Trophoblast cell (in vitro differentiated cells and primary cell): ENCODE results near the gene HAUS7.

Source experiments
- DNase-seq, 2 donors: peaks; one replicate each; pipeline ENCODE4 v3.0.0-alpha.2; 2016
- H2AFZ ChIP-seq: 2 replicates; pipeline ENCODE4 v1.6.1; 2013; ENCODE audit warnings: low read length, moderate library complexity, mild to moderate bottlenecking; ENCODE audit not compliant: insufficient read depth, poor library complexity
- H2AK5ac ChIP-seq: 2 replicates; pipeline ENCODE4 v1.6.1; 2013; ENCODE audit warnings: mild to moderate bottlenecking, low read length
- H2BK120ac ChIP-seq: 2 replicates; pipeline ENCODE4 v1.6.1; 2013; ENCODE audit warnings: low read length, mild to moderate bottlenecking, moderate library complexity; ENCODE audit not compliant: insufficient read depth, poor library complexity
- H2BK12ac ChIP-seq: 2 replicates; pipeline ENCODE4 v1.6.1; 2013; ENCODE audit warnings: mild to moderate bottlenecking, low read length, moderate library complexity
- H2BK5ac ChIP-seq: 2 replicates; pipeline ENCODE4 v1.6.1; 2013; ENCODE audit warnings: low read length, low read depth, moderate library complexity, mild to moderate bottlenecking; ENCODE audit not compliant: poor library complexity
- H3K14ac ChIP-seq: 2 replicates; pipeline ENCODE4 v1.6.1; 2013; ENCODE audit warnings: mild to moderate bottlenecking, low read length
- H3K18ac ChIP-seq: 2 replicates; pipeline ENCODE4 v1.6.1; 2013; ENCODE audit warnings: mild to moderate bottlenecking, low read length
- H3K23ac ChIP-seq: 2 replicates; pipeline ENCODE4 v1.6.1; 2013; ENCODE audit warnings: low read length
- H3K27ac ChIP-seq: 2 replicates; pipeline ENCODE4 v1.5.1; 2013; ENCODE audit warnings: low read depth, mild to moderate bottlenecking, inconsistent platforms, low read length, moderate library complexity
- H3K27me3 ChIP-seq: 2 replicates; pipeline ENCODE4 v1.6.1; 2013; ENCODE audit warnings: inconsistent platforms, mild to moderate bottlenecking, low read length, moderate library complexity; ENCODE audit not compliant: insufficient read depth
- H3K36me3 ChIP-seq, 2 experiments: 1 replicate in 1 of 2; 2 replicates in 1 of 2; pipeline ENCODE4 v1.6.1; 2013; ENCODE audit warnings: low read length in 2 of 2, mild to moderate bottlenecking in 2 of 2, moderate library complexity in 1 of 2; ENCODE audit not compliant: insufficient read depth in 2 of 2, control insufficient read depth in 1 of 2
- H3K4ac ChIP-seq: 2 replicates; pipeline ENCODE4 v1.6.1; 2013; ENCODE audit warnings: low read depth, mild to moderate bottlenecking, low read length, moderate library complexity
- H3K4me1 ChIP-seq, 2 experiments: 1 replicate in 1 of 2; 2 replicates in 1 of 2; pipeline ENCODE4 v1.6.1; 2013; ENCODE audit warnings: low read length in 2 of 2, mild to moderate bottlenecking in 2 of 2, moderate library complexity in 1 of 2; ENCODE audit not compliant: insufficient read depth in 2 of 2, control insufficient read depth in 1 of 2
- H3K4me2 ChIP-seq: 2 replicates; pipeline ENCODE4 v1.6.1; 2013; ENCODE audit warnings: inconsistent platforms, mild to moderate bottlenecking, low read length, moderate library complexity
- H3K4me3 ChIP-seq: 2 replicates; pipeline ENCODE4 v1.5.1; 2013; ENCODE audit warnings: mild to moderate bottlenecking, low read depth, low read length, inconsistent platforms
- H3K79me1 ChIP-seq: one replicate; pipeline ENCODE4 v1.6.1; 2013; ENCODE audit warnings: low read length
- H3K79me2 ChIP-seq: 2 replicates; pipeline ENCODE4 v1.6.1; 2013; ENCODE audit warnings: low read length, mild to moderate bottlenecking; ENCODE audit not compliant: control insufficient read depth, insufficient read depth, poor library complexity
- H3K9ac ChIP-seq: 2 replicates; pipeline ENCODE4 v1.6.1; 2013; ENCODE audit warnings: mild to moderate bottlenecking, low read length
- H3K9me3 ChIP-seq: 2 replicates; pipeline ENCODE4 v1.6.1; 2013; ENCODE audit warnings: low read depth, mild to moderate bottlenecking, control low read depth, inconsistent platforms, low read length; ENCODE audit not compliant: insufficient read depth
- H4K12ac ChIP-seq: 2 replicates; pipeline ENCODE4 v1.6.1; 2013; ENCODE audit warnings: low read depth, mild to moderate bottlenecking, low read length, moderate library complexity
- H4K8ac ChIP-seq: 2 replicates; pipeline ENCODE4 v1.6.1; 2013; ENCODE audit warnings: low read depth, mild to moderate bottlenecking, low read length, moderate library complexity
- H4K91ac ChIP-seq: one replicate; pipeline ENCODE4 v1.6.1; 2013; ENCODE audit warnings: low read depth, mild to moderate bottlenecking, low read length, moderate library complexity
- WGBS: extraction: QIAGEN DNeasy Blood & Tissue Kit; methylation state at CpG from one replicate; pipeline ENCODE4 v1.1.7; 2013; ENCODE audit warnings: missing lambda C conversion rate; ENCODE audit not compliant: insufficient read length, insufficient coverage; ENCODE audit errors: extremely low coverage; 5-methylcytosine and 5-hydroxymethylcytosine counted together

Gene HAUS7

DNA sequence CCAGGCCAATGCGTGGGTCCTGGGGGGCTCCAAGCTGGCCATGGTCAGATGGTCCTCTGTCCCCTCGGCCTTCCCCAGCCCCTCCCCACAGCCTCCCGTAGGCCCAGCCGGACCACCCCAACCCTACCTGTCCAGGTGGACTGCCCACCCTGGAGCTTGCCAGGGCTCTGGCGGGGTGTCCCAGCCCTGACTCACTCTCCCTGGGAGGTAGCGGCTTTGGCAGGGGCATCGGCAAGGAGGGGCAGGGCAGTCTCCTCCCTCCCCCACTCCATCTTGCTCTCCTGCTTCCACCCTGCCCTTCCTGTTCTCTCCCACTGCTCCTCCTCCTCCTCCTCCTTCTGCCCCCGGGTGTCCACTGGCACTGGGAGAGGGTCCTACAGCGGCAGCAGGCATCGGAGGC, 31.8 kb upstream of the HAUS7 start:
- no peak overlapping the region for H3K9ac ChIP-seq
- H3K27me3 ChIP-seq: no peaks in the 10 kb centered on the region
- H3K4ac ChIP-seq: no peak overlapping the region
- DNase-seq: no peak
- H3K36me3 ChIP-seq: no peaks in the 10 kb centered on the region
- H3K9me3 ChIP-seq: peaks cover 1% of the 10 kb centered on the region
- H3K4me2 ChIP-seq: no peak overlapping the region
- no peak overlapping the region for H3K14ac ChIP-seq
- no peak overlapping the region for H2BK5ac ChIP-seq
- no peak overlapping the region for H4K12ac ChIP-seq
- H3K4me1 ChIP-seq: no peaks in the 10 kb centered on the region
- no peak overlapping the region for H3K4me3 ChIP-seq
- H3K23ac ChIP-seq: no peak overlapping the region
- no peak overlapping the region for H3K18ac ChIP-seq
- H4K8ac ChIP-seq: no peak overlapping the region
- no peak overlapping the region for H2AK5ac ChIP-seq
- no peak overlapping the region for H2AFZ ChIP-seq
- H2BK120ac ChIP-seq: no peak overlapping the region
- no peak overlapping the region for H3K27ac ChIP-seq
- no peak overlapping the region for H2BK12ac ChIP-seq
- no peaks in the 10 kb centered on the region for H3K79me2 ChIP-seq
- H3K79me1 ChIP-seq: no peaks in the 10 kb centered on the region
- no CpG with 5 or more reads among the region's 10 CpGs for WGBS
- H4K91ac ChIP-seq: no peak overlapping the region

- H3K27me3 ChIP-seq: no peaks in the 10 kb centered on the region
- H3K23ac ChIP-seq: no peak overlapping the region
- no peak overlapping the region for H3K14ac ChIP-seq
- no peaks in the 10 kb centered on the region for H3K4me1 ChIP-seq
- no peak overlapping the region for H3K4ac ChIP-seq
- H3K9me3 ChIP-seq: peaks cover 1% of the 10 kb centered on the region
- no peak overlapping the region for H2BK5ac ChIP-seq
- H2BK12ac ChIP-seq: no peak overlapping the region
- H3K18ac ChIP-seq: no peak overlapping the region
- H3K4me2 ChIP-seq: no peak overlapping the region
- no peaks in the 10 kb centered on the region for H3K36me3 ChIP-seq
- no peak overlapping the region for H2AK5ac ChIP-seq
- no peak for DNase-seq
- WGBS: no CpG with 5 or more reads among the region's 8 CpGs
- no peak overlapping the region for H4K12ac ChIP-seq
- H3K79me1 ChIP-seq: no peaks in the 10 kb centered on the region
- H2AFZ ChIP-seq: no peak overlapping the region
- no peak overlapping the region for H4K8ac ChIP-seq
- H3K27ac ChIP-seq: no peak overlapping the region
- no peak overlapping the region for H3K9ac ChIP-seq
- no peak overlapping the region for H3K4me3 ChIP-seq
- H3K79me2 ChIP-seq: no peaks in the 10 kb centered on the region
- no peak overlapping the region for H2BK120ac ChIP-seq
- no peak overlapping the region for H4K91ac ChIP-seq
Observed at GRCh38 chrX:153501530-153501929, 31.2 kb upstream of the HAUS7 start.

DNA sequence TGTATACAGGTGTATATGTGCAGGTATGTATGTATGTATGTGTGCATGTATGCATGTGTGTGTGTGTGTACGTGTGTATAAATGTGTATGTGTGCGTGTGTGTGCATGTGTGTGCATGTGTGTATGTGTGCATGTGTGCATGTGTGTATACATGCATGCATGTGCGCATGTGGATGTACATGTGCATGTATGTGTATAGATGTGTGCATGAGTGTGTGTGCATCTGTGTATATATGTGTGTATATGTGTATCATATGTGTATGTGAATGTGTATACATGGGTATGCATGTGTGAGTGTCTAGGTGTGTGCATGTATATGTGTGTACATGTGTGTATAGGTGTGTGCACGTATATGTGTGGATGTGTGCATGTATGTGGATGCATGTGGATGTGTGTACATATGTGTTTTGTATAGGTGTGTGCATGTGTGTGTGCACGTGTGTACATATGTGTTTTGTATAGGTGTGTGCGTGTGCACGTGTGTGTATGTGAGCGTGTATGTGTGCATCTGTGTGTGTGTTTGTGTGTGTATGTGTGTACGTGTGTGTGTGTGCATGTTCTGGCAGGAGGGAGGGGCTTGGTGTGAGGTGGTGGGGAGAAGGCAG, 30.4 kb upstream of the HAUS7 start:
- Histone ChIP-seq H3K18ac (no peak overlapping the region), H3K14ac (no peak overlapping the region), H4K91ac (no peak overlapping the region), H3K79me1 (no peaks in the 10 kb centered on the region), H3K23ac (no peak overlapping the region), H3K4me3 (peak overlapping the region; percentile 35), H3K27me3 (no peaks in the 10 kb centered on the region), H2AK5ac (no peak overlapping the region), H3K4me1 (no peaks in the 10 kb centered on the region), H3K27ac (no peak overlapping the region), H2AFZ (no peak overlapping the region), H3K9ac (no peak overlapping the region), H2BK5ac (no peak overlapping the region), H3K79me2 (no peaks in the 10 kb centered on the region), H3K4me2 (no peak overlapping the region), H3K36me3 (no peaks in the 10 kb centered on the region), H3K9me3 (peaks cover 1% of the 10 kb centered on the region), H3K4ac (no peak overlapping the region), H2BK120ac (no peak overlapping the region), H4K12ac (no peak overlapping the region), H4K8ac (no peak overlapping the region), H2BK12ac (no peak overlapping the region)
- no peak for DNase-seq
- WGBS: no CpG with 5 or more reads among the region's 9 CpGs

DNA sequence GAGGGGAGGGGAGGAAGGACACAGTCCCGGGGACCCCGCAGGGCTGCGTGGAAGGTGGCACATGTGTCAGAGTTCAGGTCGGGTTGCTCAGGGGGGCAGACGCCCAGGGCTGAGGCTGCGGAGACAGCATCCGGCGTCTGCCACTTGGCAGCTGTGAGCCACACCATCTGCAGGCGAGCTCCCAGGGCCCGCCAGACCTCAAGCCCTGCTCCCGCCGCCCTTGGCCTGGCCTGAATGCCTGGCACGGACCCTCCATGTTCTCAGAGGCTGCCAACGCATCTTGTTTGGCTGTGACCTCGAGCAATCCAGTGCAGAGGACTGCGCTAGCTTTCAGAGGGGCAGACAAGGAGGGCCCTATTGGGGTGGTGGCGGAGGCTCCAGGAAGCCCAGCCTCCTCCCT, 29.5 kb upstream of the HAUS7 start:
- WGBS: no CpG with 5 or more reads among the region's 17 CpGs
- H3K23ac ChIP-seq: no peak overlapping the region
- no peaks in the 10 kb centered on the region for H3K4me1 ChIP-seq
- H3K4me2 ChIP-seq: no peak overlapping the region
- no peak overlapping the region for H3K14ac ChIP-seq
- no peaks in the 10 kb centered on the region for H3K36me3 ChIP-seq
- H2BK120ac ChIP-seq: no peak overlapping the region
- H4K91ac ChIP-seq: no peak overlapping the region
- no peak overlapping the region for H4K12ac ChIP-seq
- no peak overlapping the region for H3K18ac ChIP-seq
- H4K8ac ChIP-seq: no peak overlapping the region
- H2BK12ac ChIP-seq: no peak overlapping the region
- no peak overlapping the region for H2AFZ ChIP-seq
- no peak overlapping the region for H3K27ac ChIP-seq
- no peak overlapping the region for H3K9ac ChIP-seq
- no peak for DNase-seq
- no peaks in the 10 kb centered on the region for H3K27me3 ChIP-seq
- H2AK5ac ChIP-seq: no peak overlapping the region
- H2BK5ac ChIP-seq: no peak overlapping the region
- H3K4ac ChIP-seq: no peak overlapping the region
- H3K4me3 ChIP-seq: no peak overlapping the region
- peaks cover 1% of the 10 kb centered on the region for H3K9me3 ChIP-seq
- peaks cover 2% of the 10 kb centered on the region for H3K79me1 ChIP-seq
- H3K79me2 ChIP-seq: no peaks in the 10 kb centered on the region
